HepG2 (cell line): Measurements from ENCODE around the gene RGP1. TPM values are rescaled to one million over a fixed set of nuclear protein-coding genes. Genes with fewer than 3 reads are reported as not detected.

Source experiments
- BORCS8-MEF2B ChIP-seq: sonication (generic); formaldehyde crosslinking; IDR thresholded peaks from 2 replicates; pipeline ENCODE4 v1.8.0; 2022; ENCODE audit warnings: mild to moderate bottlenecking, missing genetic modification reagents
- MED8 ChIP-seq: sonication (generic); formaldehyde crosslinking; IDR thresholded peaks from 2 replicates; pipeline ENCODE4 v1.8.1; 2023; ENCODE audit warnings: mild to moderate bottlenecking, missing genetic modification reagents; ENCODE audit not compliant: insufficient replicate concordance
- MTF1 ChIP-seq: sonication (generic); formaldehyde crosslinking; IDR thresholded peaks from 2 replicates; pipeline ENCODE4 v1.5.0; 2020; ENCODE audit warnings: missing genetic modification reagents
- NFE2L2 ChIP-seq: fragments of 150-350 bp; IDR thresholded peaks from 2 replicates; pipeline ENCODE4 v1.6.1; 2014; ENCODE audit warnings: low read length
- TCF12 ChIP-seq, 2 experiments: fragments of 450-650 bp in 1 of 2; sonication (generic) in 1 of 2; formaldehyde crosslinking in 1 of 2; IDR thresholded peaks; 2 replicates each; pipeline versions ENCODE4 v1.6.1 to v1.8.0; 2017 to 2022; ENCODE audit warnings: antibody characterized with exemption in 1 of 2, mild to moderate bottlenecking in 1 of 2, missing genetic modification reagents in 1 of 2, moderate library complexity in 1 of 2
- ZNF292 ChIP-seq: sonication (generic); formaldehyde crosslinking; IDR thresholded peaks from 2 replicates; pipeline ENCODE4 v1.8.1; 2022; ENCODE audit warnings: mild to moderate bottlenecking, low read depth, missing genetic modification reagents, borderline replicate concordance
- ZNF747 ChIP-seq: sonication (generic); formaldehyde crosslinking; IDR thresholded peaks from 2 replicates; pipeline ENCODE4 v1.8.1; 2023; ENCODE audit warnings: missing genetic modification reagents, mild to moderate bottlenecking, borderline replicate concordance
- polyA plus RNA-seq, 8 experiments: library from polyadenylated mRNA; depleted of rRNA in 3 of 8; stranded (reverse) in 7 of 8; unstranded in 1 of 8; fragments of >200 nt; fragmentation: Illumina TruSeq in 4 of 8; extraction: Trizol in 4 of 8; gene quantifications; 2 replicates each; pipeline versions ENCODE4 v1.2.1 to v1.2.3, GENCODE V29; 2011 to 2016; ENCODE audit warnings: low read depth in 4 of 8, missing spikeins in 1 of 8, mixed read lengths in 1 of 8; ENCODE audit not compliant: insufficient read depth in 1 of 8
- total RNA-seq, 5 experiments: library from RNA; depleted of rRNA; stranded (reverse); fragments of >200 nt; fragmentation: Illumina TruSeq; extraction: Trizol; gene quantifications; 2 replicates each; pipeline ENCODE4 v1.2.3, GENCODE V29; 2016; ENCODE audit warnings: low read depth in 1 of 5
- TF ChIP-seq, protein P1 (sequence below): sonication (generic); formaldehyde crosslinking; IDR thresholded peaks from 2 replicates; pipeline ENCODE4 v1.4.0; 2020; ENCODE audit warnings: missing genetic modification reagents
- TF ChIP-seq, protein P2 (sequence below): IDR thresholded peaks from 2 replicates; pipeline ENCODE4 v1.6.1; 2012; ENCODE audit warnings: inconsistent platforms
- TF ChIP-seq, protein P3 (sequence below): sonication (generic); formaldehyde crosslinking; IDR thresholded peaks from 2 replicates; pipeline ENCODE4 v1.8.1; 2022; ENCODE audit warnings: low read depth, mild to moderate bottlenecking, missing genetic modification reagents
- TF ChIP-seq, protein P4 (sequence below): IDR thresholded peaks from 2 replicates; pipeline ENCODE4 v1.6.1; 2016
- TF ChIP-seq, protein P5 (sequence below): sonication (generic); formaldehyde crosslinking; conservative IDR thresholded peaks from 2 replicates; pipeline ENCODE4 v1.4.0; 2020; ENCODE audit warnings: missing genetic modification reagents
- TF ChIP-seq, protein P6 (sequence below): sonication (generic); formaldehyde crosslinking; conservative IDR thresholded peaks from 2 replicates; pipeline ENCODE4 v1.4.0; 2020; ENCODE audit warnings: missing genetic modification reagents
- TF ChIP-seq, protein P7 (sequence below): sonication (generic); formaldehyde crosslinking; conservative IDR thresholded peaks from 2 replicates; pipeline ENCODE4 v1.4.0; 2020; ENCODE audit warnings: mild to moderate bottlenecking, missing genetic modification reagents, moderate library complexity

RGP1 gene
- total and polyA plus RNA-seq, 2 of the 13 experiments (the other 11 are each of a cell fraction or from before 2014, with no cell fraction given): 12.7 to 21.0 TPM

DNA sequence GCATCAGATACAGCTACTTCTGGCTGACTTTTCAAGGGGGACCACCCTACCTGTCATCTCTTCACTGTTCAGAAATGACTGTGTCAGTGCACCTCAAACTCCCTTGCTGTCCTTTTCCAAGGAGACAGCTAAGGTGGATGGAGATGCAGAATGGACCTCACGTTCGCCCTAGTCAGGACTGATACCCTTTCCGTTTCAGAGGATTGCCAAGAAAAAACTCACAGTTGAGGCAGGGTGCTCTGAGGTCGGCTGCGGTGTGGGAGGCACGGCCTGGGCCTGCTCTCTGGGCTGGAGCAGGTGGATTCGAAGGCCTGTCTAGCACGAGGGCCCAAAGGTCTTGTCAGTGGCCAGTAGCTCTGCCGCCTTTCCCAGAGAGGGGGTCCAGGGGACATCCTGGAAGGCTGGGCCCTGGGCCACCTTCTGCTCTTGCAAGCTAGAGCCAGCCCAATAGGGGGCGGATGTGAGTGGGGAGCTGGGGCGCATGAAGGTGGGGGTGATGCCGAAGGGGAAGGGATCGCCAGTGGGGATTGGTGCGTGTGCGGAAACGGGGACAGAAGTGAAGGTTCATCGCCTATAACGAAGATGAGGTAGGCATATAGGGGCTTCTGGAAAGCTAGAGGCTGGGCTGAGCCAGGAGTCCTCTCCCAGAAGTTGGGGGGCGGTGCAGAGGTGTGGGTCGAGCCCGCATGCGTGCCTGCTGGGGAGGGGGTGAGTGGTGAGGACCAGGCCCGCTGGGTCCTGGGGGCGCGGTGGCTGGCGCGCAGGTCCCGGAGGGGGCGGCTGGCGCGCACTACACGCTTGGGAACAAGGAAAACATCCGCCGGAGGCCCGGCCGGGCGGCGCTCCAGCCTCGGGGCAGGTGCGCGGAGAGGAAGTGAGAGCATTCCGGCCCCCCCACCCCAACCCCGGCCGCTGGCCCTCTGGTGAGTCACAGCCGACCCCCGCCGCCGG is 7.5 kb downstream of the RGP1 start (continued):
- TF ChIP-seq, protein P1, sequence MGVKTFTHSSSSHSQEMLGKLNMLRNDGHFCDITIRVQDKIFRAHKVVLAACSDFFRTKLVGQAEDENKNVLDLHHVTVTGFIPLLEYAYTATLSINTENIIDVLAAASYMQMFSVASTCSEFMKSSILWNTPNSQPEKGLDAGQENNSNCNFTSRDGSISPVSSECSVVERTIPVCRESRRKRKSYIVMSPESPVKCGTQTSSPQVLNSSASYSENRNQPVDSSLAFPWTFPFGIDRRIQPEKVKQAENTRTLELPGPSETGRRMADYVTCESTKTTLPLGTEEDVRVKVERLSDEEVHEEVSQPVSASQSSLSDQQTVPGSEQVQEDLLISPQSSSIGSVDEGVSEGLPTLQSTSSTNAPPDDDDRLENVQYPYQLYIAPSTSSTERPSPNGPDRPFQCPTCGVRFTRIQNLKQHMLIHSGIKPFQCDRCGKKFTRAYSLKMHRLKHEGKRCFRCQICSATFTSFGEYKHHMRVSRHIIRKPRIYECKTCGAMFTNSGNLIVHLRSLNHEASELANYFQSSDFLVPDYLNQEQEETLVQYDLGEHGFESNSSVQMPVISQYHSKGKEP (CRISPR knock-in tag): no peak
- TF ChIP-seq, protein P2, sequence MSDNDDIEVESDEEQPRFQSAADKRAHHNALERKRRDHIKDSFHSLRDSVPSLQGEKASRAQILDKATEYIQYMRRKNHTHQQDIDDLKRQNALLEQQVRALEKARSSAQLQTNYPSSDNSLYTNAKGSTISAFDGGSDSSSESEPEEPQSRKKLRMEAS: peak; percentile 92
- TF ChIP-seq ZNF292 (CRISPR knock-in tag) (peak; percentile 18; the same call in 1 of the 2 replicates), MTF1 (CRISPR knock-in tag) (0 out of 2 replicates have a peak, but pooled peaks have one; percentile 43), BORCS8-MEF2B (peak; percentile 28), ZNF747 (peak; percentile 50; the same call in 1 of the 2 replicates), MED8 (CRISPR knock-in tag) (no peak), NFE2L2 (no peak), TCF12 (IDR thresholded peaks at IDR 0.05) (no peak), TCF12 (CRISPR knock-in tag; IDR thresholded peaks at IDR 0.05) (peak; percentile 61; the same call in 1 of the 2 replicates)
- TF ChIP-seq, protein P3, sequence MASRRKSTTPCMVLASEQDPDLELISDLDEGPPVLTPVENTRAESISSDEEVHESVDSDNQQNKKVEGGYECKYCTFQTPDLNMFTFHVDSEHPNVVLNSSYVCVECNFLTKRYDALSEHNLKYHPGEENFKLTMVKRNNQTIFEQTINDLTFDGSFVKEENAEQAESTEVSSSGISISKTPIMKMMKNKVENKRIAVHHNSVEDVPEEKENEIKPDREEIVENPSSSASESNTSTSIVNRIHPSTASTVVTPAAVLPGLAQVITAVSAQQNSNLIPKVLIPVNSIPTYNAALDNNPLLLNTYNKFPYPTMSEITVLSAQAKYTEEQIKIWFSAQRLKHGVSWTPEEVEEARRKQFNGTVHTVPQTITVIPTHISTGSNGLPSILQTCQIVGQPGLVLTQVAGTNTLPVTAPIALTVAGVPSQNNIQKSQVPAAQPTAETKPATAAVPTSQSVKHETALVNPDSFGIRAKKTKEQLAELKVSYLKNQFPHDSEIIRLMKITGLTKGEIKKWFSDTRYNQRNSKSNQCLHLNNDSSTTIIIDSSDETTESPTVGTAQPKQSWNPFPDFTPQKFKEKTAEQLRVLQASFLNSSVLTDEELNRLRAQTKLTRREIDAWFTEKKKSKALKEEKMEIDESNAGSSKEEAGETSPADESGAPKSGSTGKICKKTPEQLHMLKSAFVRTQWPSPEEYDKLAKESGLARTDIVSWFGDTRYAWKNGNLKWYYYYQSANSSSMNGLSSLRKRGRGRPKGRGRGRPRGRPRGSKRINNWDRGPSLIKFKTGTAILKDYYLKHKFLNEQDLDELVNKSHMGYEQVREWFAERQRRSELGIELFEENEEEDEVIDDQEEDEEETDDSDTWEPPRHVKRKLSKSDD: no peak
- TF ChIP-seq, protein P4, sequence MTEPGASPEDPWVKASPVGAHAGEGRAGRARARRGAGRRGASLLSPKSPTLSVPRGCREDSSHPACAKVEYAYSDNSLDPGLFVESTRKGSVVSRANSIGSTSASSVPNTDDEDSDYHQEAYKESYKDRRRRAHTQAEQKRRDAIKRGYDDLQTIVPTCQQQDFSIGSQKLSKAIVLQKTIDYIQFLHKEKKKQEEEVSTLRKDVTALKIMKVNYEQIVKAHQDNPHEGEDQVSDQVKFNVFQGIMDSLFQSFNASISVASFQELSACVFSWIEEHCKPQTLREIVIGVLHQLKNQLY (CRISPR knock-in tag): no peak; the same call in 1 of the 2 replicates
- TF ChIP-seq, protein P5, sequence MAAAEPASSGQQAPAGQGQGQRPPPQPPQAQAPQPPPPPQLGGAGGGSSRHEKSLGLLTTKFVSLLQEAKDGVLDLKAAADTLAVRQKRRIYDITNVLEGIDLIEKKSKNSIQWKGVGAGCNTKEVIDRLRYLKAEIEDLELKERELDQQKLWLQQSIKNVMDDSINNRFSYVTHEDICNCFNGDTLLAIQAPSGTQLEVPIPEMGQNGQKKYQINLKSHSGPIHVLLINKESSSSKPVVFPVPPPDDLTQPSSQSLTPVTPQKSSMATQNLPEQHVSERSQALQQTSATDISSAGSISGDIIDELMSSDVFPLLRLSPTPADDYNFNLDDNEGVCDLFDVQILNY: 0 out of 2 replicates have a peak, but pooled peaks have one; percentile 35
- TF ChIP-seq, protein P6, sequence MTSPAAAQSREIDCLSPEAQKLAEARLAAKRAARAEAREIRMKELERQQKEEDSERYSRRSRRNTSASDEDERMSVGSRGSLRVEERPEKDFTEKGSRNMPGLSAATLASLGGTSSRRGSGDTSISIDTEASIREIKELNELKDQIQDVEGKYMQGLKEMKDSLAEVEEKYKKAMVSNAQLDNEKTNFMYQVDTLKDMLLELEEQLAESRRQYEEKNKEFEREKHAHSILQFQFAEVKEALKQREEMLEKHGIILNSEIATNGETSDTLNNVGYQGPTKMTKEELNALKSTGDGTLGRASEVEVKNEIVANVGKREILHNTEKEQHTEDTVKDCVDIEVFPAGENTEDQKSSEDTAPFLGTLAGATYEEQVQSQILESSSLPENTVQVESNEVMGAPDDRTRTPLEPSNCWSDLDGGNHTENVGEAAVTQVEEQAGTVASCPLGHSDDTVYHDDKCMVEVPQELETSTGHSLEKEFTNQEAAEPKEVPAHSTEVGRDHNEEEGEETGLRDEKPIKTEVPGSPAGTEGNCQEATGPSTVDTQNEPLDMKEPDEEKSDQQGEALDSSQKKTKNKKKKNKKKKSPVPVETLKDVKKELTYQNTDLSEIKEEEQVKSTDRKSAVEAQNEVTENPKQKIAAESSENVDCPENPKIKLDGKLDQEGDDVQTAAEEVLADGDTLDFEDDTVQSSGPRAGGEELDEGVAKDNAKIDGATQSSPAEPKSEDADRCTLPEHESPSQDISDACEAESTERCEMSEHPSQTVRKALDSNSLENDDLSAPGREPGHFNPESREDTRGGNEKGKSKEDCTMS (CRISPR knock-in tag): no peak
- TF ChIP-seq, protein P7, sequence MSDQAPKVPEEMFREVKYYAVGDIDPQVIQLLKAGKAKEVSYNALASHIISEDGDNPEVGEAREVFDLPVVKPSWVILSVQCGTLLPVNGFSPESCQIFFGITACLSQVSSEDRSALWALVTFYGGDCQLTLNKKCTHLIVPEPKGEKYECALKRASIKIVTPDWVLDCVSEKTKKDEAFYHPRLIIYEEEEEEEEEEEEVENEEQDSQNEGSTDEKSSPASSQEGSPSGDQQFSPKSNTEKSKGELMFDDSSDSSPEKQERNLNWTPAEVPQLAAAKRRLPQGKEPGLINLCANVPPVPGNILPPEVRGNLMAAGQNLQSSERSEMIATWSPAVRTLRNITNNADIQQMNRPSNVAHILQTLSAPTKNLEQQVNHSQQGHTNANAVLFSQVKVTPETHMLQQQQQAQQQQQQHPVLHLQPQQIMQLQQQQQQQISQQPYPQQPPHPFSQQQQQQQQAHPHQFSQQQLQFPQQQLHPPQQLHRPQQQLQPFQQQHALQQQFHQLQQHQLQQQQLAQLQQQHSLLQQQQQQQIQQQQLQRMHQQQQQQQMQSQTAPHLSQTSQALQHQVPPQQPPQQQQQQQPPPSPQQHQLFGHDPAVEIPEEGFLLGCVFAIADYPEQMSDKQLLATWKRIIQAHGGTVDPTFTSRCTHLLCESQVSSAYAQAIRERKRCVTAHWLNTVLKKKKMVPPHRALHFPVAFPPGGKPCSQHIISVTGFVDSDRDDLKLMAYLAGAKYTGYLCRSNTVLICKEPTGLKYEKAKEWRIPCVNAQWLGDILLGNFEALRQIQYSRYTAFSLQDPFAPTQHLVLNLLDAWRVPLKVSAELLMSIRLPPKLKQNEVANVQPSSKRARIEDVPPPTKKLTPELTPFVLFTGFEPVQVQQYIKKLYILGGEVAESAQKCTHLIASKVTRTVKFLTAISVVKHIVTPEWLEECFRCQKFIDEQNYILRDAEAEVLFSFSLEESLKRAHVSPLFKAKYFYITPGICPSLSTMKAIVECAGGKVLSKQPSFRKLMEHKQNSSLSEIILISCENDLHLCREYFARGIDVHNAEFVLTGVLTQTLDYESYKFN: no peak; the same call in none of the 2 replicates
